GM19463 (cell line): Measurements from ENCODE around the gene PICALM.

ENCODE experiments used
- ATAC-seq: cut with Tn5 transposase; IDR thresholded peaks from one replicate; pipeline ENCODE4 v1.9.1; 2021; ENCODE audit warnings: mild to moderate bottlenecking, moderate library complexity; ENCODE audit not compliant: unreplicated experiment

PICALM gene

DNA sequence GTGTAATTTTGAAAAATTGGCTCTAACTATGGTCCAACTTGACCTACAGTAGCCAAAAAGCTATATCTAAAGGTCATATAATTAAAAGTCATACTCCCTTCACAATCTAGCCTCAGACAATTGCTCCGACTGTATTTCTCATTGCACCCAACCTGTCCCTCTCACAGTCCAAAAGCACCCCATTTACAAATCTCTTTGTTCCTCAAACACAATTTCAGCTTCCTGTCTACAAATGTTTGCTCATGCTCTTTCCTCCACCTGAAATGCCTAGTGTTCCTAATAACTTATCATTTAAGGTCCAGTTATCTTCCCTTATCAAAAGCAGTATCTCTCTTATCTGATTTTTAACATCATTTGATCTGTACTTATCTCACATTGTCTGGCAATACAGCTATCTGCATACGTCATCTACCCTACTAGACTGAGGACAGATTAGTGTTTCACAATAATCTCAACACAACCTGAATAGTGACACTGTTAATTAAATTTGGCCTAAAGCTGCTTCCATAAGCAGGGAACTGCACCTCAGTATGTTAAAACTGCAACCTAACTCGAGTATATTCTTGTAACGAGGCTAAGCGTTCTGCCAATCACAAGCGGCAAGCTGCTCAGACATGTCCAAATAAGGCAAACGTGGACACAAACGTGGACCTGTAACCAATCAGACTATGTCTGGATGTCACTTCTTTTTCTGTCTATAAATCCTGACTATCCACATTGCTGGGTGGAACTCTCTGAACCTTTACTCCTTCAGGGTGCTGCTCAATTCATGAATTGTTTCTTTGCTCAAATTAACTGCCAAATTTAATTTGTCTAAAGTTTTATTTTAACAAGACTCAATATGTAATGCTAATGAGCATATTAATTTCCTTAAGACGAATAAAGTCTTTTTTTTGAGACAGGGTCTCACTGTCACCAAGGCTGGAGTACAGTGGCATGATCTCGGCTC is 15.9 kb downstream of the PICALM start:
- no peak for ATAC-seq

DNA sequence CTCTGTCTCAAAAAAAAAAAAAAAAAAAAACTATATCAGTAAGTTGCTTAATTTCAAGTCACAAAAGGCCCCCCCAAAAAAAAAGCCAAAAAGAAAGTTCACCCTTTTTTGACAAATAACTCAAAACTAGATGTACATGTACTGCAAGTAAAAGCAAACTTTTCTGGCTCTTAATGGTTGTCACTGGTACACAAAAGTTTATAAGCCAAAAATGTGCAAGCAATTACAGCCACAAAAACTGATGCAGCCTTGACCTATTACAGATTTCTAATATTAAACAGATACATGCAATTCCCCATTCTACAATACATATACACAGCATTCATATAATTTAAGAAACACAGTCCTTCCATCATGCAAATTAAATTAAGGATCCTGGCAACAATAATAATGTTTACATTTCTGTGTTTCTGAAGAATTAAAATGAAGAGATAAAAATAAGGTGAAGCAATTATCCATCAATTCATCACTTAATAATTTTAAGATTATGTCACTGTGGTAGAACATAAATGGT is 18.6 kb downstream of the PICALM start:
- ATAC-seq, result no peak

DNA sequence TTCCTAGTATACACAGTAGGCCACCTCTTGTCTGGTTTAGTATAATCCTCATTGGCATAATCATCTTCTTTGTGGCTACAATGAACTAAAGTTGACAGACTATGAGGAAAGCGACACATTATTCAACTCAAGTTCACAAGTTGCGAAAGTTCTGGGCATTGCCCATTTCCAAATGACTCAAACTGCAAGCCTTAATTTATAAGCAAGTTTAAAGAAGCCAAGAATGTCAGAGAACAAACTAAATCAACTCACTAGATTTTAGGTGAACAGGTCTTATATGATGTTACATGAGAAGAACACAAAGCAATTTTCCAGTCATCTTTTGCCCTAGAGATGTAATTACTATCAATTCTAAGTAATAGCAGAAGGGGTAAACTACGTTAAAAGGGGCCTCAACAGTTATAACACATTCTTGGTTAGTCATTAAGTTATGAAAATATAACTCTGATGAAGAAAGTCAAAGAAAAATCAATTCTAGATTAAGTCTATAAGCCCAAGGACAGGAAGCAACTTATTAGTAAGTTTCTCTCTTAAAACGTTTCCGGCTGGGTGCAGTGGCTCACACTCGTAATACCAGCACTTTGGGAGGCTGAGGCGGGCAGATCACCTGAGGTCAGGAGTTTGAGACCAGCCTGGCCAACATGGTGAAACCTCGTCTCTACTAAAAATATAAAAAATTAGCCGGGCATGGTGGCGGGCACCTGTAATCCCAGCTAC is 21.5 kb downstream of the PICALM start:
- peak; percentile 40 for ATAC-seq

DNA sequence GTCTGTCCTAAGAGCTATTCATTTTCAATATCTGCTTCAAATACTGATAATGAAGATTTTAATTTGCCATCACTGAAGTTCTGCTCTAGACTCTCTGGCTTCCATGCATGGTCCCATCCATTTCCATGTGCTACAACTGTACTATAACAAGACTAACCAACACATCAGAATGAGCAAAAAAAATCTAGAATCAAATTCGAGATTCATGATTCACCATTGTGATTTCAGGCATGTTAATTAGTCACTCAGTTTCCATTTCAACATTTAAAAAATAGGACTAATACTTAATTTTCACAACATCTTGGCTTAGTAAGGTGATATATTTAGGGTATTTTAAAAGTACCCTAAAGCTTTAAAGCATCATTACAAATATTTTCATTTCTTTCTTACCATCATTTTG is 22.8 kb downstream of the PICALM start:
- no peak for ATAC-seq

DNA sequence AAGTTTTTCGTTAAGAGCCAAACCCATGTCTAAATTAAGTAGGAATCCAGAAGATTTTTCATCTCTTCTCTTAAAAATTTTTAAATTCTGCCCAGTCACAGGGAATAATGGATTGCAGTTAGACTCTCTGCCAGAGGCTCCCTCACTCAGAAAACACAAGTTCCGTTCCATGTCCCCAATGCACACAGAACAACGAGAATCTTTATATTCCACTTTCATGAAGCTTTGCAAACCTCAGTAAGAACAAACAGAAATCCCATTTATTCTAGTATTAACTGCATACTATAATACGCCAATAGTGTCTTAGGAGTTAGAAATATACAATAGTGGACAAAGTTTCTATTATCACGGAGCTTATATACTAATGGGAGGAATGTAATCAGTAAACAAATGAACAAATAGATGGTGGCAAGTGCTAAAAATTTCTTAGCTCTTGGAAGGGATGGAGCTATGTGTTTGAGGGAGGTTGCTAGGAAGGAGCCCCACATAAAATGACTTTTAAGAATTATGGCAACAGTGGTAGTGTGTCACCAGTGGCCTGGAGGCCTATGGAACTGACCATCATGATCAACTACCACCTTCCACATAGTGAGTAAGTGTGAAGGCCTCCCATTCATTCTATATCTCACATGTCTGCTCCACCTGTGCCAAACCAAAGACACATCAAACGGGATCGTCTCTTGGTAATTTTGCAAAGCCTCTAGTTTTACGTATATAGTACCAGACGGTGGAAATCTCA is 24.9 kb downstream of the PICALM start:
- ATAC-seq, result no peak

DNA sequence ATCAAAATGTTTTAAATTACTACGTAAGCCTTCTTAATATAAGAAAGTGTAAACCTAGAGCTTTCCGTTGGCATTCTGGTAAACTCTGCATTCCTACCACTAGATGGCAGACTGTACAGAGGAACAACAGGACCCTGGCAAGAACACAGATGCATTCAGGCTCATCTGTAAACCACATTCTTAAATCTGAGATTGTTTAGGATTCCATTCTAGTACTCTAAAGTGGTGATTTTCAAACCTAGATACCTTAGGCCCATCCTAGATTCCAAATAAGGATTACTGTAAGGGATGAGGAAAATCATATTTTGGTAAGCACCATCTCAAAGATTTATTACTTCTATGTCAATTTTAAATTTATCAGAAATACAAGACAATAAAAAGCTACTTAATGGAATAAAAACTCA is 26.9 kb downstream of the PICALM start:
- ATAC-seq, result peak; percentile 66

DNA sequence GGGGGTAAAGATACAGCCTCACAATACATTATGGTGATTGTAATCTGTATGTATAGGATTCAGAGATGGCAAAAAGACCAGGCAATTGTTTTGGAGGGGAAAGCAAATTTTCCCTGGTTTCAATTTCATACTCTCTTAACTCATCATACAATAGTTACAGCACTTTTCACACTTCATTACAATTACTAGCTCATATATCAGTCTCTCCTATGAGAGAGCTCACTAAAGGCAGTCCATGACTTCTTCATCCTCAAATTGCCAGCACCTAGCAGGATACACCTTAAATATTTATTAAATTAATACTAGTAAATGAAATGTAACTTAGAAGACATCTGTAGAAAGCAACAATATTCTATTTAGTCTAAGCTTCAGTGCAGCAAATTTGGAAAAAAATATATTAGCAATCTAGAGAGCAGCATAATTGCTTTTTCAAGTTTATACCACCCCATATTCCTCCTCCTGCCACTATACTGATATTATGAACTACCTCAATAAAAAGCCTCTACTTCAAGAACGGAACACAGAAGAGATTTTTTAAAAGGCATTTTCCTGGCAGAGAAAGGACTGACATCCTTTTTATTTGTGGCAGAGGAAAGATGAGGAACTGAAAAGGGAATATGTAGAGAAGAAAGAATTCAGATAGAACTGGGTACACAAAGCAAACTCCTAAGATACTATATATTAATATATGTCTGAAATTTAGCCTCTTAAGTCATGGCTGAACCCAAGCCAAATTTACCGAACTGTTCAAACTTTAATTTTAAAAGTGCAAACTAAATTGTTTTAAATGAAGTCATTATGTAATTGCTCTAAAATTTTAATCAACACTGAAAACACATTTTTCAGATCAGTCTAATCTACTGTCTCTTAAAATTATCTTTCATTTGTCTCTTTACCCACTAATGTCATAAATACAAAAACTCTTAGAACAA is 27.7 kb downstream of the PICALM start:
- no peak for ATAC-seq

DNA sequence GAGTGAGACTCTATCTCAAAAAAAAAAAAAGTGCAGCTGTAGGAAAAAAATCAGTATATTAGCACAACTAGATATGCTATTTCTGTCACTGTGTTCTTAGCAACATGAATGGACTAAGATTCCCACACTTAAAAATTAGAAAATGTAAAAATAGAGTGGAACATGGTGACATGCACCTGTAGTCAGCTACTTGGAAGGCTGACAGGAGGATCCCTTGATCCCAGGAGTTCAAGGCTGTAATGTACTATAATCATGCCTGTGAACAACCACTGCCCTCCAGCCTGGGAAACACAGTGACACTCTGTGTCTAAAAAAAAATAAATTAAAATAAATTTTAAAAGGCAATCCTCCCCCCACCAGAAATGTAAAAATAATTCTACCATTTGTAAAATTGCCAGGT is 29.8 kb downstream of the PICALM start:
- ATAC-seq, result no peak

DNA sequence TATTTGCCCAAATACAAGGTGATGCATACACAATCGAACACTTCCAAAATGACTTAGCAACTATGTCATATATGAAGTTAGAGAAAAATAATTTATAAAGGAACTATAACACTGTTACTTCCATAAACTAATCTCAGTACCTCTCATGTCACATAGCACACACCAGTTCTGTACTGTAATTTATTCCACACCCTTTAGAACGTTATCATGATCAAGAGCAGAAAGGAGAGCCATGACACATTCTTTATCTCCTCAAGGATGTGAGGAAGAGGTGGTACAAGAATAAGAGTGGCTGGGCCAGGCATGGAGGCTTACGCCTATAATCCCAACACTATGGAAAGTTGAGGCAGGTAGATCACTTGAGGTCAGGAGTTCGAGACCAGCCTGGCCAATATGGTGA is 31.1 kb downstream of the PICALM start:
- no peak for ATAC-seq

DNA sequence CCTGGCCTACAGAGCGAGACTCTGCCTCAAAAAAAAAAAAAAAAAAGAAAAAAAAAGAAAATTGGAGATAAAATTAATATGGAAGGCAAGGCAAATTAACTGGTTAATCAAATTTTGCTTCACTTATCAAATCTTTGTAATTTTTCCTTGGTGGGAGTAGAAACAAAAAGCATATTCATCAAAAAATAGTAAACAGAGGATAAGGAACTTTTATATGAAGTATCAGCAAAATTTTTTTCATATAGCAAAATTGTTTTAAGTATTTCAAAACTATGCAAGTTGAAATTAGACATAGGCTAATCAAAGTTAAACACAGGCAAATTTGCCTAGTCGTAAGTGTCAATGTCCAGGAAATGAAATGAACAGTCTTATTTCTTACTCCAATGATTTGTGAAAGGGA is 33.0 kb downstream of the PICALM start:
- ATAC-seq, result no peak

DNA sequence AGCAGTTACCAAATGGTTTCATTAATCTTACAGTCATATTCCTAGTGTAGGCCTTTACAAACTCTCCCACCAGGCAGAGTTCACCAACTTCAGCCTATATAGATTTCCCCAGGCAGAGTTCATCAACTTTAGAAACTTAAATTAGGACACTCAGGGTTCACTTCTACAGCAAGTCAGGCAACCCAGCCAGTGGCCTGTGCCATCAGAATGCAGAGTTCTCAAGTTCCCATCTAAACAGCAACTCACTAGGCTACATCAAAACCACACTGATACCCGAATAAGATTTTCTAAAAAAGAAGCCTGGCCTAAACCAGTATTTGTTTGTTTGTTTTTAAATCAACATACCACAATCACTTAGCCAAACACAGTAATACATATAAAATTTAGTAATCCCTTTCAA is 33.7 kb downstream of the PICALM start:
- ATAC-seq, result no peak

DNA sequence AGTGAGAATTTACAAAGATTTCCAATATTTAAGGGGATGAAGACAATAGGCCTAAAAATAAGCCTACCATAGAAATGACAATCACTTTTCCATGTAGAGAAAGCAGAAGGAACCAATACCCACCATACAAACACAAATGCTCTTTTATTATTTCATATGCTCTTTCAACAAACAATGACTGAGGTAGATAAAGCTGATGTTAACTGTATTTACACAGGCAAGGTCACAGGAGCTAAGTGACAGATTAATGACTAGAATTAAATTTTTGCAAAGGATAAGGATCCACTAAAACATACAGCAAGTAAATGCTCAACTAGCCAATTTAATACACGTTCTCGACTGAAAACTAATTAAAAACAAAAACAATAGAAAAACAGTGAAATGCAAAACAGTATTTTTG is 34.2 kb downstream of the PICALM start:
- ATAC-seq, result no peak

DNA sequence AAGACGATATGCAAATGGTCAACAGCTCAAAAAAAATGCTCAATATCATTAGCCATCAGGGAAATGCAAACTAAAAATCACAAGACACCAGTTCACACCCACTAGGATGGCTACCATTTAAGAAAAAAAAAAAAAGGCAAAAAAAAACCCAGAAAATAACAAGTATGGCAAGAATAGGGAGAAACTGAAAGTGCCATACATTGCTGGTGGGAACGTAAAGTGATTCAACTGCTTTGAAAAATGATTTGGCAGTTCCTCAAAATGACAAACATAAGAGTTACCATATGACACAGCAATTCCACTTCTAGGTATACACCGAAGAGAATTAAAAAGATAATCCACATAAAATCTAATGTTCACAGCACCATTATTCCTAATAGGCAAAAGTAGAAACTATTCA is 47.5 kb downstream of the PICALM start:
- no peak for ATAC-seq

DNA sequence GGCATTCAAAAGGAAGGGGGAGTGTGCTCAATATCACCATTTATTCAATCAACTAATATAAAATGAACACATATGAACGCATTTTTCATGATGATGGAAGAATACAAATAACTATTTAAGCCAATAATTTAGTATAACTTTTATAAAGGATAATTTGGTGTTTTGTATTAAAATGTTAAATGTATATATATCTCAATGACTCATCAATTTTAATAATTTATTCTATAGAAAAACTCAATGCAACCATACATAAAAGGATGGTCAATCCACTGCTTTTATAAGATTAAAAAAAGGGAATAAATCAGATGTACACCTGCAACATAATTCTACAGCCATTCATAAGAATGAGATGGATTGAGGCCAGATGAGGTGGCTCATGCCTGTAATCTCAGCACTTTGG is 50.6 kb downstream of the PICALM start:
- no peak for ATAC-seq

DNA sequence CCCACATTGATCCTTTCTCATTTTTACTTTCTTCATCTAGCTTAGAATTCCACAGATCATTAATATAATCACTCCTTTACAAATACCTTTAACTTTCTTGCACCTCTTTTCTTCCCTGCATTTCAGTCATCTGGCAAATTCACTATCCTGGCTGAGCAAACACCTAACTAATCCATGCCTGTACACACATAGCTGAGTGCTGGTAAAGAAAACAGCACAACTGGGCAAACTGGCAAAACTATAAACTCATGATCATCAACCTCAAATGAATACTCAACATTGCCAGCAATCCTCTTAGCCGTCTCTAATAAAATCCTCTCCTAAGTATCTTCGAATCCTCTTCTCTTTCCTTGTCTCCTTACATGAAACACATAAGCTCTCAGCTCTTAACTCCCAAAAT is 52.4 kb downstream of the PICALM start:
- no peak for ATAC-seq

DNA sequence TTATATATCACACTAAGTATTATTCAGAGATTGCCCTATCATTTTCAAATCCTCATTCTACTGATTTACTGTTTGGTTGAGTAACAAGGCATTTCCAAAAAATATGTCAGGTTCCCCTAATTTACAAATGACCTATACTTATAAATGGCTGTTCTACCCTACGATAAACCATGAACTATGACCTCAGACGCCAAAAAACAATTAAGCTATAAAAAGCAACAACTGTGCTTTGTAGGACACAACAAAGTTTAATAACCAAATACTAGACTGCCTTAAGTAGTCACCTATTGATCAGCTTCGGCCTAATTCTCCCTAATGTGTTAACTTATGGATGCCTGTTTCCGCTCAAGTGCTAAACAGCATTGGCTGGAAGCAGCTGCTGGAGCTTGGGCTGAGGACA is 53.2 kb downstream of the PICALM start:
- ATAC-seq, result no peak

DNA sequence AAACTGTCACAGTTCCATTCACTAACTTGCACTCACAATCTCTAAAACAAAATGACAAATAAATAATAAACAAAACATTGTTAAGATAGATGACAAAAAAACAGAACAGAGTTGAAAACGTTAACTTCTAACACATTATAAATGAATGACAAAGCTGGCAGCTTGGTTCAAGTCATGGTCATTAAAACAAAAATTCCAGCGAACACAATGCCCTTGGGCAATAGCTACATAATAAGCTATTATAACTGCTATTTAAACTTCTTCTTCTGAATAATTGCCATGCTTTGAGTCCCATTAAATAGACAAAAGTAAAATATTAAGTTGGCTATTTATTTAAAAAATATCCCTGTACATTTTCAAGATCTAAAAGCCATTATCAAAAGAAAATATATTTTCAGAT is 54.7 kb downstream of the PICALM start:
- ATAC-seq, result no peak

DNA sequence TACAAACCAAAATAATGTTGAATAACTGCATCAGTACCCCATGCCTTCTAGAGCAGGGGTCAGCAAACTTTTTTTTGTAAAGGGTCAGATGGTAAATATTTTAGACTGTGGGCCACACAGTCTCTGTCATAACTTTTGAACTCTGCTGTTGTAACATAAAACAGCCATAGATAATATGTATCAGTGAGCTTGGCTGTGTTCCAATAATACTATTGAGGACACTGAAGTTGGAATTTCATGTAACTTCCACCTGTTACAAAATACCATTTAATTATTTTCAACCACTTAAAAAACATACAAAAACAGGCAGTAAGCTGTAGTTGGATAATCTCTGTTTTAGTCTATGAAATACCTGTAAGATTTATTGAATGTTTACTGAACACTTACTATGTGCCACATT is 55.2 kb downstream of the PICALM start:
- ATAC-seq, result no peak

DNA sequence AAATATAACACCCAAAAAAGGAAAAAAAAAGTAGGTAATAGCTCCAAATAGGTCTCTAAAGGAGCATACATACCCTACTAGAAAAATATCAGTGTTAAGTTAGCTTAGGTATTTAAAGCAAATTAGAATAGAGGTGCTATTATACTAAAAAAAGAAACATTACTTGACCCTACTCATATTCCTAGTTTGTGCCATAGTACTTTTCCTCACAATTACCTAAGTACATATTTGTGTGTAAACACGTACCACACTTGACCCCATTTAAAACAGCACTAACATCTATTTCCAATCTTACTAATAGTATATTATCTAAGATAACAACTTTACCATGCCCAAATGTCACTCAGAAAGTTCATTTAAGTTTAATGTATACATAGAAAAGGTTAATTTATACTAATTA is 57.7 kb downstream of the PICALM start:
- ATAC-seq, result no peak

DNA sequence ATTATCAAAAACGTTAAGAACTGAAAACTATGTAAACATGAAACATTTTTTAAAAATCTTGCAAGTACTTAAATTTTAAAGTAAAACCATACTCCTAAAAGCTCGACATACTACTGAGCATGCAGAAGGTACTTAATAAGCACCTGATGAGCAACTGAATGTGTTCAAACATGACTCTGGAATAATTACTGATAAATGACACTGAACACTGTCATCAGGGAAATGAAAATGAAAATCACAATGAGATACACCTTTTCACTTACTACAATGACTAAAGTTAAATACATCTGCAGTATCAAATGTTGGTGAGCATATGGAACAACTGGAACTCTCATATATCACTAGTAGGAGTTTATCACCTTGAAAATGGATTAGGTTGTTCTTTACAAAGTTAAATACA is 65.2 kb downstream of the PICALM start:
- no peak for ATAC-seq
